Keratinocyte (primary cell): ENCODE data around the gene MRGPRF.

ENCODE experiments used
- EZH2 ChIP-seq: IDR thresholded peaks from one replicate; pipeline ENCODE4 v1.6.1; 2012; ENCODE audit warnings: inconsistent platforms, mild to moderate bottlenecking, low read length, moderate library complexity
- TF ChIP-seq, protein P1 (sequence below), 3 experiments: IDR thresholded peaks in 1 of 3; conservative IDR thresholded peaks in 1 of 3; optimal IDR thresholded peaks in 1 of 3; 2 replicates in 2 of 3; 3 replicates in 1 of 3; pipeline versions ENCODE3 to v1.5.1; 2011; ENCODE audit warnings: low read length in 3 of 3, mild to moderate bottlenecking in 3 of 3, moderate library complexity in 2 of 3, control low read depth in 1 of 3, inconsistent platforms in 1 of 3; ENCODE audit not compliant: insufficient read depth in 2 of 3; ENCODE audit errors: extremely low read depth in 1 of 3

DNA sequence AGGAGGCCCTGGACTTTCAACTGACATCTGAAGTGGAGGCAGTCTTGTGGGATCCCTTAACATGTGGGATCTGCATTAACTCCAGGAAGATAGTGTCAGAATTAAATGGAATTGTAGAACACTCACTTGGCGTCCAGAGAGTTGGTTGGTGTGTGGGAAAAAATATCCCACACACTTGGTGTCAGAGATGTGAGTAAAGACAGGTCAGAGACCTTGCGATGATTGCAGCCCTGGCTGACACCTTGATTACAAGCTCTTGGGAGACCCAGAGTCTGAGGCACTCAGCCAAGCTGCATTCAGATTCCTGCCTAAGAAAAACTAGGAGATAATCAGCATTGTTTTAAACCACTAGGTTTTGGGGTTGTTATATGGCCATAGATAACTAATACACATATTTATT is 28.5 kb upstream of the MRGPRF start:
- no peak for TF ChIP-seq EZH2
- TF ChIP-seq, protein P1, sequence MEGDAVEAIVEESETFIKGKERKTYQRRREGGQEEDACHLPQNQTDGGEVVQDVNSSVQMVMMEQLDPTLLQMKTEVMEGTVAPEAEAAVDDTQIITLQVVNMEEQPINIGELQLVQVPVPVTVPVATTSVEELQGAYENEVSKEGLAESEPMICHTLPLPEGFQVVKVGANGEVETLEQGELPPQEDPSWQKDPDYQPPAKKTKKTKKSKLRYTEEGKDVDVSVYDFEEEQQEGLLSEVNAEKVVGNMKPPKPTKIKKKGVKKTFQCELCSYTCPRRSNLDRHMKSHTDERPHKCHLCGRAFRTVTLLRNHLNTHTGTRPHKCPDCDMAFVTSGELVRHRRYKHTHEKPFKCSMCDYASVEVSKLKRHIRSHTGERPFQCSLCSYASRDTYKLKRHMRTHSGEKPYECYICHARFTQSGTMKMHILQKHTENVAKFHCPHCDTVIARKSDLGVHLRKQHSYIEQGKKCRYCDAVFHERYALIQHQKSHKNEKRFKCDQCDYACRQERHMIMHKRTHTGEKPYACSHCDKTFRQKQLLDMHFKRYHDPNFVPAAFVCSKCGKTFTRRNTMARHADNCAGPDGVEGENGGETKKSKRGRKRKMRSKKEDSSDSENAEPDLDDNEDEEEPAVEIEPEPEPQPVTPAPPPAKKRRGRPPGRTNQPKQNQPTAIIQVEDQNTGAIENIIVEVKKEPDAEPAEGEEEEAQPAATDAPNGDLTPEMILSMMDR (optimal IDR thresholded peaks at IDR 0.05 in 1 of 3, IDR thresholded peaks at IDR 0.05 in 1 of 3, conservative IDR thresholded peaks at IDR 0.05 in 1 of 3; ENCODE audit: extremely low read depth in 1 of 3, insufficient read depth in 2 of 3, low read length in 3 of 3) = no peak
